Fibroblast of skin of back (primary cell): ENCODE measurements around the gene CERS6.

ENCODE experiments used
- DNase-seq: peaks from one replicate; pipeline ENCODE4 v3.0.0-alpha.2; 2013

The CERS6 gene

GRCh38 chr2:168607992-168608391 is 151.9 kb downstream of the CERS6 start:
- DNase-seq = no peak

- DNase-seq = no peak
Measured at GRCh38 chr2:168608796-168609195, 152.7 kb downstream of the CERS6 start.

- no peak for DNase-seq
Measured at GRCh38 chr2:168611091-168611490, 155.0 kb downstream of the CERS6 start.

- DNase-seq = no peak
Measured at GRCh38 chr2:168611896-168612650, 156.0 kb downstream of the CERS6 start.

GRCh38 chr2:168612719-168613118 is 156.6 kb downstream of the CERS6 start:
- no peak for DNase-seq

- no peak for DNase-seq
Measured at GRCh38 chr2:168613551-168613950, 157.5 kb downstream of the CERS6 start.

GRCh38 chr2:168614172-168615018 is 158.3 kb downstream of the CERS6 start:
- no peak for DNase-seq

GRCh38 chr2:168620554-168620953 is 164.5 kb downstream of the CERS6 start:
- no peak for DNase-seq

GRCh38 chr2:168622559-168622958 is 166.5 kb downstream of the CERS6 start:
- no peak for DNase-seq

- DNase-seq = no peak
Measured at GRCh38 chr2:168624028-168624427, 168.0 kb downstream of the CERS6 start.

- DNase-seq = no peak
Measured at GRCh38 chr2:168626096-168626495, 170.0 kb downstream of the CERS6 start.

GRCh38 chr2:168626647-168627046 is 170.6 kb downstream of the CERS6 start:
- no peak for DNase-seq

- peak; percentile 66 for DNase-seq
Measured at GRCh38 chr2:168632709-168633121, 176.6 kb downstream of the CERS6 start.

- DNase-seq = no peak
Measured at GRCh38 chr2:168633200-168633599, 177.1 kb downstream of the CERS6 start.

GRCh38 chr2:168633895-168634294 is 177.8 kb downstream of the CERS6 start:
- DNase-seq = no peak

GRCh38 chr2:168635065-168635577 is 179.0 kb downstream of the CERS6 start:
- DNase-seq = peak; percentile 20

GRCh38 chr2:168639018-168639417 is 182.9 kb downstream of the CERS6 start:
- no peak for DNase-seq

- DNase-seq = peak; percentile 54
Measured at GRCh38 chr2:168639441-168639898, 183.4 kb downstream of the CERS6 start.

GRCh38 chr2:168640039-168640438 is 184.0 kb downstream of the CERS6 start:
- no peak for DNase-seq

- DNase-seq = no peak
Measured at GRCh38 chr2:168641636-168642035, 185.6 kb downstream of the CERS6 start.

- DNase-seq = no peak
Measured at GRCh38 chr2:168642873-168643272, 186.8 kb downstream of the CERS6 start.

GRCh38 chr2:168643979-168644378 is 187.9 kb downstream of the CERS6 start:
- no peak for DNase-seq

- no peak for DNase-seq
Measured at GRCh38 chr2:168645696-168646338, 189.7 kb downstream of the CERS6 start.
